CD4-positive, CD25-positive, alpha-beta regulatory T cell (primary cell): ENCODE results near the gene SCYGR2. TPM values are rescaled to one million over a fixed set of nuclear protein-coding genes. Genes with fewer than 3 reads are reported as not detected.

Experiments
- ATAC-seq, 2 donors: fragments of 150-1000 bp; cut with Tn5 transposase; one replicate each; pipeline ENCODE4 v1.10.0; 2021; ENCODE audit warnings: low read depth in 2 of 2, moderate number of reproducible peaks in 2 of 2, moderate library complexity in 1 of 2
- DNase-seq, 3 donors: peaks; one replicate each; pipeline versions ENCODE4 v3.0.0 to v3.0.0-alpha.2; 2012 to 2022; ENCODE audit warnings: mixed read lengths in 1 of 3
- H3K27ac ChIP-seq: one replicate; pipeline ENCODE4 v1.7.0; 2013; ENCODE audit warnings: mild to moderate bottlenecking, low read length; ENCODE audit not compliant: insufficient read depth, poor library complexity, severe bottlenecking
- H3K27me3 ChIP-seq: one replicate; pipeline ENCODE4 v1.7.0; 2013; ENCODE audit warnings: low read length; ENCODE audit not compliant: control insufficient read depth, insufficient read depth
- H3K36me3 ChIP-seq: one replicate; pipeline ENCODE4 v1.7.0; 2013; ENCODE audit warnings: mild to moderate bottlenecking, low read length, moderate library complexity; ENCODE audit not compliant: control insufficient read depth, insufficient read depth
- H3K4me1 ChIP-seq: 2 replicates; pipeline ENCODE4 v1.7.0; 2013; ENCODE audit warnings: mild to moderate bottlenecking, low read length; ENCODE audit not compliant: insufficient read depth, control insufficient read depth, poor library complexity, severe bottlenecking
- H3K4me3 ChIP-seq: one replicate; pipeline ENCODE4 v1.7.0; 2013; ENCODE audit warnings: low read depth, mild to moderate bottlenecking, low read length, moderate library complexity
- H3K9me3 ChIP-seq, 2 experiments: 1 replicate in 1 of 2; 2 replicates in 1 of 2; pipeline ENCODE4 v1.7.0; 2013; ENCODE audit warnings: low read length in 2 of 2, mild to moderate bottlenecking in 1 of 2, moderate library complexity in 1 of 2; ENCODE audit not compliant: control insufficient read depth in 2 of 2
- H3K27ac Mint-ChIP-seq, 3 donors: one replicate each; pipeline ENCODE4 v1.8.0; 2020 to 2022; ENCODE audit warnings: mild to moderate bottlenecking in 3 of 3, mixed read lengths in 3 of 3, moderate library complexity in 2 of 3
- H3K27me3 Mint-ChIP-seq: one replicate; pipeline ENCODE4 v1.8.0; 2022; ENCODE audit warnings: mild to moderate bottlenecking, mixed read lengths
- H3K36me3 Mint-ChIP-seq: one replicate; pipeline ENCODE4 v1.8.0; 2020; ENCODE audit warnings: mixed read lengths
- H3K4me1 Mint-ChIP-seq, 4 donors: one replicate each; pipeline ENCODE4 v1.8.0; 2020 to 2022; ENCODE audit warnings: mixed read lengths in 4 of 4, mild to moderate bottlenecking in 1 of 4
- H3K4me3 Mint-ChIP-seq, 4 donors: one replicate each; pipeline ENCODE4 v1.8.0; 2020 to 2022; ENCODE audit warnings: mild to moderate bottlenecking in 4 of 4, mixed read lengths in 4 of 4, moderate library complexity in 3 of 4
- H3K9me3 Mint-ChIP-seq, 7 donors: one replicate each; pipeline ENCODE4 v1.8.0; 2020 to 2022; ENCODE audit warnings: mixed read lengths in 7 of 7, mild to moderate bottlenecking in 3 of 7, moderate library complexity in 2 of 7
- polyA plus RNA-seq, 4 donors: library from polyadenylated mRNA; unstranded; fragments of 300-500 nt; fragmentation: Illumina TruSeq; gene quantifications; one replicate each; pipeline ENCODE4 v1.2.3, GENCODE V29; 2021
- total RNA-seq: library from RNA; stranded (reverse); gene quantifications from one replicate; pipeline ENCODE4 v1.2.3, GENCODE V29; 2022

The SCYGR2 gene
- total and polyA plus RNA-seq, 5 donors from 2014 or later: not detected

GRCh38 chr2:227623226-227623625 is 24.5 kb downstream of the SCYGR2 start:
- Histone ChIP-seq H3K27ac (no peak overlapping the region), H3K4me1 (no peaks in the 10 kb centered on the region), H3K9me3 (no peaks in the 10 kb centered on the region), H3K36me3 (no peaks in the 10 kb centered on the region), H3K27me3 (peaks cover 3% of the 10 kb centered on the region), H3K4me3 (no peak overlapping the region)
- DNase-seq (no peak), ATAC-seq (no peak)
- peaks cover 19% of the 10 kb centered on the region for H3K27me3 Mint-ChIP-seq
- no peaks in the 10 kb centered on the region for H3K4me1 Mint-ChIP-seq
- no peak overlapping the region for H3K4me3 Mint-ChIP-seq
- no peak overlapping the region for H3K27ac Mint-ChIP-seq
- peaks cover 0 to under 1% (median 0%) of the 10 kb centered on the region in 7 donors for H3K9me3 Mint-ChIP-seq
- H3K36me3 Mint-ChIP-seq: no peaks in the 10 kb centered on the region

DNA sequence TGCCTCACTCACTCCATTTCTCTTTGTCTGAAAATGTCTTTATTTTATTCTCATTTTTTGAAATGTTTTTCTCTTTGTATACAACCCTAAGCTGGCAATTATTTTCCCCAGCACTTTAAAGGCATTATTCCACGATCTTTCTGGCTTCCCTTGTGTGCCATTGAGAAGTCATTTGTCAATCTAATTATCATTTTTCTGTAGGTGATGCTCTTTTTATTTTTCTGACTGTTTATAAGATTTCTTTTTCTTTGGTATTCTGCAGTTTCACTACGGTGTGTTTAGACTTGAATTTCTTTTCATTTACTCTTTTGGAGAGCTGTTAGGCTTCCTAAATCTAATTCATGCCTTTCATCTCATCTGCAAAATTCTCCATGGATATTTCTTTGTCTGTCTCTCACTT is 26.7 kb downstream of the SCYGR2 start:
- H3K9me3 ChIP-seq: no peaks in the 10 kb centered on the region
- Mint-ChIP-seq H3K36me3 (no peaks in the 10 kb centered on the region), H3K4me1 (no peaks in the 10 kb centered on the region), H3K27me3 (peaks cover 22% of the 10 kb centered on the region), H3K9me3 (no peaks in the 10 kb centered on the region), H3K27ac (no peak overlapping the region), H3K4me3 (no peak overlapping the region)
- H3K4me3 ChIP-seq: no peak overlapping the region
- H3K36me3 ChIP-seq: no peaks in the 10 kb centered on the region
- H3K27ac ChIP-seq: no peak overlapping the region
- DNase-seq (no peak), ATAC-seq (no peak)
- H3K27me3 ChIP-seq: peaks cover 6% of the 10 kb centered on the region
- H3K4me1 ChIP-seq: no peaks in the 10 kb centered on the region

DNA sequence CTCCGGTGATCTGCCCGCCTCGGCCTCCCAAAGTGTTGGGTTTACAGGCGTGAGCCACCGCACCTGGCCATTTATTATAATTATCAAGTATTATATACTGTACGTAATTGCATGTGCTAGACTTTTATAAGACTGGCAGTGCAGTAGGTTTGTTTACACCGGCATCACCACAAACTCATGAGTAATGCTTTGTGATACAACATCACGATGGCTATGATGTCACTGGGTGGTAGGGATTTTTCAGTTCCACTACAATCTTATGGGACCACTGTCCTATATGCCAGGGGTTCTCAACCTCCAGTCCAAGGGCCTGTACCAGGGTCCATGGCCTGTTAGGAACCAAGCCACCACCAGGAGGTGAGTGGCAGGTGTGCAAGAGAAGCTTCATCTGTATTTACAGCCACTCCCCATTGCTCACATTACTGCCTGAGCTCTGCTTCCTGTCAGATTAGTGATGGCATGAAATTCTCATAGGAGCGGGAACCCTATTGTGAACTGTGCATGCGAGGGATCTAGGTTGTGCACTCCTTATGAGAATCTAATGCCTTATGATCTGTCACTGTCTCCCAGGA is 28.0 kb downstream of the SCYGR2 start:
- no peaks in the 10 kb centered on the region for H3K36me3 Mint-ChIP-seq
- no peak for DNase-seq
- H3K27ac Mint-ChIP-seq: no peak overlapping the region
- H3K9me3 Mint-ChIP-seq: no peaks in the 10 kb centered on the region
- Histone ChIP-seq H3K9me3 (no peaks in the 10 kb centered on the region), H3K27ac (no peak overlapping the region), H3K27me3 (peaks cover 10% of the 10 kb centered on the region), H3K36me3 (no peaks in the 10 kb centered on the region), H3K4me3 (no peak overlapping the region), H3K4me1 (no peaks in the 10 kb centered on the region)
- no peaks in the 10 kb centered on the region for H3K4me1 Mint-ChIP-seq
- no peak overlapping the region for H3K4me3 Mint-ChIP-seq
- H3K27me3 Mint-ChIP-seq: peaks cover 30% of the 10 kb centered on the region
- no peak for ATAC-seq

- DNase-seq: no peak
- ATAC-seq: no peak
- no peak overlapping the region for H3K27ac ChIP-seq
- no peaks in the 10 kb centered on the region for H3K4me1 Mint-ChIP-seq
- peaks cover 10% of the 10 kb centered on the region for H3K27me3 ChIP-seq
- no peaks in the 10 kb centered on the region for H3K36me3 ChIP-seq
- H3K4me3 Mint-ChIP-seq: no peak overlapping the region
- H3K4me3 ChIP-seq: no peak overlapping the region
- H3K27me3 Mint-ChIP-seq: peaks cover 32% of the 10 kb centered on the region
- no peaks in the 10 kb centered on the region for H3K36me3 Mint-ChIP-seq
- no peaks in the 10 kb centered on the region for H3K9me3 Mint-ChIP-seq
- H3K9me3 ChIP-seq: no peaks in the 10 kb centered on the region
- H3K4me1 ChIP-seq: no peaks in the 10 kb centered on the region
- H3K27ac Mint-ChIP-seq: no peak overlapping the region
These were observed 29.1 kb downstream of the SCYGR2 start for GRCh38 chr2:227627769-227628168.

GRCh38 chr2:227629435-227629834 is 30.7 kb downstream of the SCYGR2 start:
- Histone ChIP-seq H3K36me3 (no peaks in the 10 kb centered on the region), H3K27ac (no peak overlapping the region), H3K9me3 (no peaks in the 10 kb centered on the region), H3K4me1 (no peaks in the 10 kb centered on the region), H3K27me3 (peaks cover 10% of the 10 kb centered on the region), H3K4me3 (no peak overlapping the region)
- Mint-ChIP-seq H3K4me1 (no peaks in the 10 kb centered on the region), H3K9me3 (no peaks in the 10 kb centered on the region), H3K4me3 (no peak overlapping the region), H3K27ac (no peak overlapping the region), H3K36me3 (no peaks in the 10 kb centered on the region), H3K27me3 (peaks cover 32% of the 10 kb centered on the region)
- DNase-seq: no peak
- ATAC-seq: no peak

- Mint-ChIP-seq H3K9me3 (no peaks in the 10 kb centered on the region), H3K4me1 (no peaks in the 10 kb centered on the region), H3K4me3 (no peak overlapping the region), H3K36me3 (no peaks in the 10 kb centered on the region), H3K27ac (no peak overlapping the region), H3K27me3 (peaks cover 35% of the 10 kb centered on the region)
- no peak overlapping the region for H3K4me3 ChIP-seq
- H3K9me3 ChIP-seq: no peaks in the 10 kb centered on the region
- ATAC-seq (no peak), DNase-seq (no peak)
- peaks cover 10% of the 10 kb centered on the region for H3K27me3 ChIP-seq
- no peaks in the 10 kb centered on the region for H3K4me1 ChIP-seq
- H3K36me3 ChIP-seq: no peaks in the 10 kb centered on the region
- no peak overlapping the region for H3K27ac ChIP-seq
These were observed 31.6 kb downstream of the SCYGR2 start for GRCh38 chr2:227630322-227630721.

- Mint-ChIP-seq H3K4me1 (no peaks in the 10 kb centered on the region), H3K9me3 (no peaks in the 10 kb centered on the region), H3K4me3 (no peak overlapping the region), H3K36me3 (no peaks in the 10 kb centered on the region), H3K27ac (no peak overlapping the region), H3K27me3 (peaks cover 27% of the 10 kb centered on the region)
- H3K4me3 ChIP-seq: no peak overlapping the region
- H3K4me1 ChIP-seq: no peaks in the 10 kb centered on the region
- ATAC-seq (no peak), DNase-seq (no peak)
- H3K27ac ChIP-seq: no peak overlapping the region
- H3K9me3 ChIP-seq: no peaks in the 10 kb centered on the region
- no peaks in the 10 kb centered on the region for H3K36me3 ChIP-seq
- H3K27me3 ChIP-seq: peaks cover 6% of the 10 kb centered on the region
These were observed 34.1 kb downstream of the SCYGR2 start for GRCh38 chr2:227632827-227633226.

DNA sequence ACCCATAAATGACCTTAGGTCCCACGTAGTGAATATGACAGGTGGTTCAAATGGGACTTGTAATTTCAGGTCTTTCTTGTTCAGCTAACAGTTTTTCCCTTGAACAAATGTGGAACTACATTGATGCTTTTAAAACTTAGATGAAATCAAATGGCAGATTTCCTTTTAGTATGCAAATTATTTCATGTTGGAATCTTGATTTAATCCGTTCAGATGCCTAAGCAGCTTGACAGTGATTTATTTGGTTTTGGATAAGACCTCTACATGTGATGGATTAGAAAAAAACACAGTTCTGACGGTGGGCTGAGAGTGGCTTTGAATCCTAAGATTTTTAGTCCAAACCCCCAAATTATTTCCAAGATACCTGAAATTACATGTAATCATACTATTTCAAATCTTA is 35.5 kb downstream of the SCYGR2 start:
- H3K9me3 ChIP-seq: no peaks in the 10 kb centered on the region
- no peak overlapping the region for H3K4me3 Mint-ChIP-seq
- DNase-seq: no peak
- no peaks in the 10 kb centered on the region for H3K36me3 Mint-ChIP-seq
- H3K36me3 ChIP-seq: no peaks in the 10 kb centered on the region
- H3K27me3 Mint-ChIP-seq: peaks cover 21% of the 10 kb centered on the region
- H3K27ac Mint-ChIP-seq: no peak overlapping the region
- peaks cover 3% of the 10 kb centered on the region for H3K27me3 ChIP-seq
- ATAC-seq: no peak
- H3K9me3 Mint-ChIP-seq: no peaks in the 10 kb centered on the region
- H3K27ac ChIP-seq: no peak overlapping the region
- H3K4me3 ChIP-seq: no peak overlapping the region
- no peaks in the 10 kb centered on the region for H3K4me1 ChIP-seq
- H3K4me1 Mint-ChIP-seq: no peaks in the 10 kb centered on the region
